Keratinocyte (primary cell): ENCODE results near the gene AFDN. TPM values are rescaled to one million over a fixed set of nuclear protein-coding genes. Genes with fewer than 3 reads are reported as not detected.

Source experiments
- DNase-seq: peaks from one replicate; pipeline ENCODE4 v3.0.0-alpha.2; 2011; ENCODE audit warnings: low read depth, missing footprints, low spot score
- FAIRE-seq: peaks from 2 replicates; lab custom pipeline; 2011; peaks lifted over from hg19 to GRCh38; lab: Jason Lieb, UNC
- H2AFZ ChIP-seq: 2 replicates; pipeline ENCODE4 v1.6.0; 2012; ENCODE audit warnings: low read length, control low read depth, inconsistent platforms; ENCODE audit not compliant: control insufficient read depth
- H3K27ac ChIP-seq: 2 replicates; pipeline ENCODE4 v1.5.1; 2011; ENCODE audit warnings: low read length; ENCODE audit not compliant: control insufficient read depth, insufficient read depth
- H3K27me3 ChIP-seq: 3 replicates; pipeline ENCODE4 v1.6.0; 2011; ENCODE audit warnings: low read length; ENCODE audit not compliant: control insufficient read depth, insufficient read depth; ENCODE audit errors: extremely low read depth
- H3K36me3 ChIP-seq, 2 experiments: 2 replicates in 1 of 2; 3 replicates in 1 of 2; pipeline ENCODE4 v1.5.1; 2011; ENCODE audit warnings: low read length in 2 of 2, mild to moderate bottlenecking in 1 of 2; ENCODE audit not compliant: control insufficient read depth in 2 of 2, insufficient read depth in 2 of 2; ENCODE audit errors: extremely low read depth in 1 of 2
- H3K4me1 ChIP-seq: 3 replicates; pipeline ENCODE4 v1.5.1; 2011; ENCODE audit warnings: low read length; ENCODE audit not compliant: control insufficient read depth, insufficient read depth; ENCODE audit errors: extremely low read depth
- H3K4me2 ChIP-seq: 3 replicates; pipeline ENCODE4 v1.6.0; 2011; ENCODE audit warnings: low read depth, low read length; ENCODE audit not compliant: control insufficient read depth, insufficient read depth; ENCODE audit errors: extremely low read depth
- H3K4me3 ChIP-seq, 3 experiments: fragments of 200-600 bp in 1 of 3; sonication (generic) in 1 of 3; 2 replicates in 2 of 3; 3 replicates in 1 of 3; pipeline ENCODE4 v1.5.1; 2011 to 2016; ENCODE audit warnings: low read length in 3 of 3, mild to moderate bottlenecking in 3 of 3, control low read depth in 2 of 3, inconsistent platforms in 1 of 3, low read depth in 1 of 3, mixed read lengths in 1 of 3, mixed run types in 1 of 3, moderate library complexity in 1 of 3; ENCODE audit not compliant: control insufficient read depth in 2 of 3, insufficient read depth in 2 of 3; ENCODE audit errors: extremely low read depth in 1 of 3
- H3K79me2 ChIP-seq: 2 replicates; pipeline ENCODE4 v1.6.0; 2012; ENCODE audit warnings: low read length; ENCODE audit not compliant: control insufficient read depth, insufficient read depth
- H3K9ac ChIP-seq: 3 replicates; pipeline ENCODE4 v1.6.0; 2011; ENCODE audit warnings: low read length; ENCODE audit not compliant: control insufficient read depth, insufficient read depth; ENCODE audit errors: extremely low read depth
- H3K9me1 ChIP-seq: 3 replicates; pipeline ENCODE4 v1.6.0; 2011; ENCODE audit warnings: low read length; ENCODE audit not compliant: control insufficient read depth, insufficient read depth; ENCODE audit errors: extremely low read depth
- H3K9me3 ChIP-seq: 2 replicates; pipeline ENCODE4 v1.5.1; 2012; ENCODE audit warnings: low read depth, low read length; ENCODE audit not compliant: control insufficient read depth
- H4K20me1 ChIP-seq: 3 replicates; pipeline ENCODE4 v1.6.0; 2011; ENCODE audit warnings: low read length; ENCODE audit not compliant: control insufficient read depth, insufficient read depth; ENCODE audit errors: extremely low read depth
- CTCF ChIP-seq, 3 experiments: IDR thresholded peaks in 1 of 3; conservative IDR thresholded peaks in 1 of 3; optimal IDR thresholded peaks in 1 of 3; 2 replicates in 2 of 3; 3 replicates in 1 of 3; pipeline versions ENCODE3 to v1.5.1; 2011; ENCODE audit warnings: low read length in 3 of 3, mild to moderate bottlenecking in 3 of 3, moderate library complexity in 2 of 3, control low read depth in 1 of 3, inconsistent platforms in 1 of 3; ENCODE audit not compliant: insufficient read depth in 2 of 3; ENCODE audit errors: extremely low read depth in 1 of 3
- EZH2 ChIP-seq: IDR thresholded peaks from one replicate; pipeline ENCODE4 v1.6.1; 2012; ENCODE audit warnings: inconsistent platforms, mild to moderate bottlenecking, low read length, moderate library complexity
- dilution Hi-C: fragments of 300-500 bp; cut with MboI; formaldehyde crosslinking; loops from one replicate; pipeline ENCODE4 v1.7.0; 2020; ENCODE audit warnings: low sequenced_read_pairs; ENCODE audit not compliant: extremely low pct_ligation_motif_present
- polyA plus RNA-seq, 5 experiments: library from polyadenylated mRNA; depleted of rRNA in 3 of 5; stranded (reverse) in 3 of 5; stranded (forward) in 1 of 5; unstranded in 1 of 5; fragments of >200 nt; gene quantifications; 1 replicate in 1 of 5; 2 replicates in 3 of 5; 3 replicates in 1 of 5; pipeline versions ENCODE4 v1.2.1 to v1.2.3, GENCODE V29; 2011 to 2012; ENCODE audit warnings: missing spikeins in 2 of 5, low read depth in 1 of 5, low replicate concordance in 1 of 5

AFDN gene
- polyA plus RNA-seq, 1 donor (not counting 4 experiments of a cell fraction or from before 2014, with no cell fraction given) = 46.5 TPM

DNA sequence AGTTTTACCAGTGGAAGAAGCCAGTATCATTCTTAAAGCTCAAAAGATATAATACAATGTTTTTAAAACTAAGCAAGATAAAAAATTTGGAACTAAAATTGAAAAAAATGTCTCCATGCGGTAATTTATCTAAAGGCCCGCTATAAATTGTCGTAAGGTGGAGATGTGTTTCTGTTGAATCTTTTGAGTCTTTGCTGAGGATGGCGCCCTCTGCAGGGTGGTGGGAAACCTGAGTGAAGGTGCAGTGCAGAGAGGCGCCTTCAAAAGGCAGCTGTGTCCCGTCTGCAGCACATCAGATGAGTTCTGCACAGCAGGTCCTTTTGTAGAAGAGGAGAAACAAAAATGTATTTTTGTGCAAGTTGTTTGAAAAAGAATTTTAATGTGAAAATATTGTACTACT is 141.4 kb downstream of the AFDN start:
- dilution Hi-C loops = no loop called here

DNA sequence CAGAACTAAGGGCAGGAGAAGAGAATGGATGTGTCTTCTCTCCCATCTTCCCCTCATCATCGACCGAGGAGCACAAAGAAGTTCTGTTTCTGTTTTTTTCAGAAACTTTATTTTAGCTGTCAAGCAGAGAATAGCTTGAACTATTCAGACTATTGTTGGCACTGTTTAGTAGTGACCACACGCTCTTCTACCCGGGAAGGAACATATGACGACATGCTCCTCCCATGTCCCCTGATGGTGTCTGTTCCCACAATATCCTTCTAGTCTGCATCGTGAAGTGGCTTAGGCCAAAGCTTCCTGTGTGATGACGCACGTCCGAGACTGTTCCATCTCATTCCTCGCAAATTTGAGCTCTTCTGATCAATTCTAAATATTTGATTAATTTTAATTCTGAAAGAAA is 143.5 kb downstream of the AFDN start:
- dilution Hi-C loops = no loop called here
- Histone ChIP-seq H3K36me3 (peaks cover 20 to 23% of the 10 kb centered on the region in 2 experiments), H3K4me3 (no peak overlapping the region), H3K4me1 (no peaks in the 10 kb centered on the region), H3K27me3 (no peaks in the 10 kb centered on the region), H2AFZ (no peak overlapping the region), H3K27ac (no peak overlapping the region), H3K9me3 (no peaks in the 10 kb centered on the region), H3K79me2 (no peaks in the 10 kb centered on the region), H3K4me2 (no peak overlapping the region), H3K9ac (no peak overlapping the region), H3K9me1 (no peaks in the 10 kb centered on the region), H4K20me1 (peaks cover 3% of the 10 kb centered on the region)
- DNase-seq (no peak), FAIRE-seq (no peak)
- TF ChIP-seq EZH2 (no peak), CTCF (optimal IDR thresholded peaks at IDR 0.05 in 1 of 3, IDR thresholded peaks at IDR 0.05 in 1 of 3, conservative IDR thresholded peaks at IDR 0.05 in 1 of 3; ENCODE audit: extremely low read depth in 1 of 3, insufficient read depth in 2 of 3, low read length in 3 of 3) (no peak)

More for the DNA sequence above, 141.4 kb downstream of the AFDN start:
- no peak for DNase-seq
- no peaks in the 10 kb centered on the region for H3K4me1 ChIP-seq
- FAIRE-seq = no peak
- H3K9me3 ChIP-seq = no peaks in the 10 kb centered on the region
- H3K9me1 ChIP-seq = no peaks in the 10 kb centered on the region
- H3K36me3 ChIP-seq = peaks cover 20 to 24% of the 10 kb centered on the region in 2 experiments
- H3K9ac ChIP-seq = no peak overlapping the region
- no peak overlapping the region for H3K4me3 ChIP-seq
- no peaks in the 10 kb centered on the region for H3K27me3 ChIP-seq
- no peaks in the 10 kb centered on the region for H3K79me2 ChIP-seq
- peaks cover 3% of the 10 kb centered on the region for H4K20me1 ChIP-seq
- no peak overlapping the region for H3K4me2 ChIP-seq
- H2AFZ ChIP-seq = no peak overlapping the region
- no peak overlapping the region for H3K27ac ChIP-seq
- TF ChIP-seq CTCF (optimal IDR thresholded peaks at IDR 0.05 in 1 of 3, IDR thresholded peaks at IDR 0.05 in 1 of 3, conservative IDR thresholded peaks at IDR 0.05 in 1 of 3; ENCODE audit: extremely low read depth in 1 of 3, insufficient read depth in 2 of 3, low read length in 3 of 3) (peak; percentile 55 to 64 (median 63)), EZH2 (no peak)
